ENCODE results near the gene PLA2G6. TPM values are rescaled to one million over a fixed set of nuclear protein-coding genes. Genes with fewer than 3 reads are reported as not detected.
"Not testable (repeated sequence)": the region's sequence is repeated elsewhere in the genome, so short reads cannot be mapped to it uniquely, and the experiment has no call there.

Gene PLA2G6
- total RNA-seq, 2 donors from 2014 or later, result 24.1 to 38.5 TPM

DNA sequence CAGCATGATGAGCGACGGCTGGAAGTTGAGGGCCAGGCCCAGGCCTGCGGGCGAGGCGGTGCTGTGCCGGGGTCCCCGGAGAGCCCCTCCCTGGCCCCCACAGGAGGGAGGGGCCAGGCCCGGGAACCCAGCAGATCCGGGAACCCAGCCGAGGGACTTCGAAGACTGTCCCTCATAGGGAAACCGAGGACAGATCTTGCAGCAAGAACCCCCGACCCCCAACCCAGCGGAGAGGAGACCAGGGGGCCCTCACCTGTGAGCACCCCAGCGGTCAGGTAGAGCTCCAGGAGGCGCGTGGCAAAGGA is 100.0 kb downstream of the PLA2G6 start:
- no peaks in the 10 kb centered on the region for H3K9me3 ChIP-seq
- intact Hi-C loops (cut with DNase I), result no loop called here
- DNase-seq, result no peak
- no peaks in the 10 kb centered on the region for H3K36me3 ChIP-seq
- TF ChIP-seq CTCF (IDR thresholded peaks at IDR 0.05), result no peak
- peak overlapping the region; percentile 26 for H3K4me3 ChIP-seq
- H3K27me3 ChIP-seq, result peaks cover 21% of the 10 kb centered on the region
- H3K9ac ChIP-seq (ENCODE audit: low read depth in 2 of 2, low read length in 2 of 2), result peak overlapping the region in 1 of 2 donors; percentile 56
- H3K27ac ChIP-seq, result no peak overlapping the region
- peaks cover 6% of the 10 kb centered on the region for H3K4me1 ChIP-seq

- TF ChIP-seq CTCF (IDR thresholded peaks at IDR 0.05), result no peak
- Histone ChIP-seq H3K9me3 (no peaks in the 10 kb centered on the region), H3K27me3 (peaks cover 21% of the 10 kb centered on the region), H3K27ac (no peak overlapping the region), H3K4me1 (peaks cover 6% of the 10 kb centered on the region), H3K4me3 (peak overlapping the region; percentile 26), H3K9ac (ENCODE audit: low read depth in 2 of 2, low read length in 2 of 2) (peak overlapping the region in 1 of 2 donors; percentile 56), H3K36me3 (no peaks in the 10 kb centered on the region)
- DNase-seq, result peak; percentile 41
- intact Hi-C loops (cut with DNase I), result no loop called here
Observed at GRCh38 chr22:38080850-38081635, 100.6 kb downstream of the PLA2G6 start.

DNA sequence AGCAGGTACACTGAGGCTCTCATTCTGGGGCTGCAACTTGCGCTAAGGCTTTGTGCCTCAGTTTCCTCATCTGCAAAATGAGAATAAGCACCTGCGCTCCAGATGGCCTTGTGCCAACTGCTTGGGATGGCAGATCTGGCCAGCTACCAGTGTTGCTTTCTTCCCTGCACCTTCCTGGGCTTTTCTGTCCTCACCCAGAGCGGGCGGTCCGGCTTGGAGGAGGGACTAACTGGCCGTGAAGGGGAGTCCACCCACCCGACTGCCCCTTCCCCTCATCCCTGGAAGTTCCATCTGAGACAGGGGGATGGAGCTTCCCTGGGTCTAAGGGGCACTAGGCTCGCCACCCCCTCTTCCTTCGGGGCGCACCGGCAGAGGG is 101.2 kb downstream of the PLA2G6 start:
- H3K27me3 ChIP-seq, result peaks cover 21% of the 10 kb centered on the region
- no peak overlapping the region for H3K9ac ChIP-seq (ENCODE audit: low read depth in 2 of 2, low read length in 2 of 2)
- no peaks in the 10 kb centered on the region for H3K36me3 ChIP-seq
- H3K4me3 ChIP-seq, result no peak overlapping the region
- H3K27ac ChIP-seq, result no peak overlapping the region
- intact Hi-C loops (cut with DNase I), result no loop called here
- H3K4me1 ChIP-seq, result peaks cover 6% of the 10 kb centered on the region
- H3K9me3 ChIP-seq, result no peaks in the 10 kb centered on the region
- no peak for TF ChIP-seq CTCF (IDR thresholded peaks at IDR 0.05)
- DNase-seq, result no peak

DNA sequence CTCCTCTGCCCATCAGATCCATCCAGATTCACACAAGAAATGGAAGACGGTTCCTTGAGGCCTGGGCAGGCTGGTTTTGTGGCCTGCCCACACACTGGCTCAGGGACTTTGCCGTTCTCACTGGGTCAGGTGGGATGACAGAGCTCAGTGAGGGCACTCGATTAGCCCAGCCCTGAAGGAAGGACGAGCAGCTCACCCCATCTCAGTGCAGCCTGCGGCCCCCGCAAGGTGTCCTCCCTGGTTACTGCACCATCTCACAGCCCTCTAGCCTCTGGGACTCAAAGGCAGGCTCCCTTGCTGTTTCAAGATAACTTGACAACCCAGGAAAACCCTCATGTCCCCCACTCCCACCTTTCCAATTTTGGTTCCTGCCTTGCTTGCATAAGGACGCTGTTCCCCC is 101.8 kb downstream of the PLA2G6 start:
- Histone ChIP-seq H3K9ac (ENCODE audit: low read depth in 2 of 2, low read length in 2 of 2) (no peak overlapping the region), H3K4me3 (no peak overlapping the region), H3K36me3 (no peaks in the 10 kb centered on the region), H3K27ac (no peak overlapping the region), H3K4me1 (peaks cover 6% of the 10 kb centered on the region), H3K27me3 (peaks cover 21% of the 10 kb centered on the region), H3K9me3 (no peaks in the 10 kb centered on the region)
- TF ChIP-seq CTCF (IDR thresholded peaks at IDR 0.05), result no peak
- no peak for DNase-seq
- intact Hi-C loops (cut with DNase I), result no loop called here

DNA sequence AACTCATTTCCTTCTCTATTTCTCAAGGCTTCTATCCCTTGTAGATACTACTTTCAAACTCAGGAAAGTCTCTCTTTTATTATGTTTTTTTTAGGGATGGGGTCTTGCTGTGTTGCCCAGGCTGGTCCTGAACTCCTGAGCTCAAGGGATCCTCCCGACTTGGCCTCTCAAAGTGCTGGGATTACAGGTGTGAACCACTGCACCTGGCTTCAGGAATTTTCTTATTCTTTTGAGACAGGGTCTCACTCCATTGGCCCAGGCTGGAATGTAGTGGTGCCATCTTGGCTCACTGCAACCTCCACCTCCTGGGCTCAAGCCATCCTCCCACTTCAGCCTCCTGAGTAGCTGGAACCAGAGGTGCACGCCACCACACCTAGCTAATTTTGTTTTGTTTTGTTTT is 102.4 kb downstream of the PLA2G6 start:
- H3K4me3 ChIP-seq; H3K4me1 ChIP-seq; H3K9me3 ChIP-seq; H3K9ac ChIP-seq (ENCODE audit: low read depth in 2 of 2, low read length in 2 of 2); H3K27ac ChIP-seq; intact Hi-C loops (cut with DNase I); DNase-seq; H3K36me3 ChIP-seq: not testable (repeated sequence)
- peaks cover 21% of the 10 kb centered on the region for H3K27me3 ChIP-seq

DNA sequence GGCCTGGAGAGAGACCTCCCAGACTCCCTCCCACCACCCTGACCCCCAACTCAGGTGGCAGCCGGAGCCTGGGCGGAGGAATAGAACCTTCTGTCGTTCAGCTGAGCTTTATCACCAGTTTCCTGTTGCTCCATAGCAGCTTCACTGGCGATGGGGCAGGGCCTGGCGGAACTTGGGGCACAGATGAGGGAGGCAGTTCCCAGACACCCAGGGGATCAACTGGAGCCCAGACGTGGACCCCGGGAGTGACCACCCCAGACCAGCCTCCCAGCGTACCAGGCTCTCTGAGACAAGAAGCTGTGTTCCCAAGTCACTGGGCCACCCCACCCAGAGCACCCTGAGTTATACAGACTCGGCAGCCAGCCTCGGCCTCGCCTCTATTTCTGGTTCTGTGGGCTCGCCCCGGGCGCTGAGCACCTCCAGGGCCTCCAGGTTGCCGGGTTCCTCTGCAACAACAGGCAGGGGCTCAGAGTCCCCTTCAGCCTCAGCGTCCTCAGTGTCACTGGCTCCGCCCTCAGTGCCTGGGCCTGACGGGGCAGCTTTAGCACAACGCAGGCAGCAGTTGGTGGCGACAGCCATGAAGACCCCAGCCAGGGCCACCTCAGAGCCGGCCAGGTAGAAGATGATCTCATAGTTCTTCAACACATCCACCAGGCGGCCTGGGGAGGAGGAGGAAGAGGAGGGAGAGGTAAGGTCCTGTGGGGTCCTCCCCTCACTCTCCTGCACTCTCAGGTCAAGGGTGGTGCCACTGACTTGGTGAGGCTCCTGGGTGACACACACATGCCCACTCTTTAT is 103.4 kb downstream of the PLA2G6 start:
- H3K36me3 ChIP-seq, result no peaks in the 10 kb centered on the region
- no peak for TF ChIP-seq CTCF (IDR thresholded peaks at IDR 0.05)
- H3K9me3 ChIP-seq, result no peaks in the 10 kb centered on the region
- H3K27ac ChIP-seq, result no peak overlapping the region
- peaks cover 6% of the 10 kb centered on the region for H3K4me1 ChIP-seq
- no peak overlapping the region for H3K9ac ChIP-seq (ENCODE audit: low read depth in 2 of 2, low read length in 2 of 2)
- intact Hi-C loops (cut with DNase I), result no loop called here
- no peak for DNase-seq
- H3K4me3 ChIP-seq, result no peak overlapping the region
- peaks cover 21% of the 10 kb centered on the region for H3K27me3 ChIP-seq

Measured in colonic mucosa (tissue), 4 donors.